Trophoblast cell (in vitro differentiated cells and primary cell): ENCODE data around the gene RANBP3L.

ENCODE experiments used
- DNase-seq, 2 donors: peaks; one replicate each; pipeline ENCODE4 v3.0.0-alpha.2; 2016
- H2AFZ ChIP-seq: 2 replicates; pipeline ENCODE4 v1.6.1; 2013; ENCODE audit warnings: low read length, moderate library complexity, mild to moderate bottlenecking; ENCODE audit not compliant: insufficient read depth, poor library complexity
- H2AK5ac ChIP-seq: 2 replicates; pipeline ENCODE4 v1.6.1; 2013; ENCODE audit warnings: mild to moderate bottlenecking, low read length
- H2BK120ac ChIP-seq: 2 replicates; pipeline ENCODE4 v1.6.1; 2013; ENCODE audit warnings: low read length, mild to moderate bottlenecking, moderate library complexity; ENCODE audit not compliant: insufficient read depth, poor library complexity
- H2BK12ac ChIP-seq: 2 replicates; pipeline ENCODE4 v1.6.1; 2013; ENCODE audit warnings: mild to moderate bottlenecking, low read length, moderate library complexity
- H2BK5ac ChIP-seq: 2 replicates; pipeline ENCODE4 v1.6.1; 2013; ENCODE audit warnings: low read length, low read depth, moderate library complexity, mild to moderate bottlenecking; ENCODE audit not compliant: poor library complexity
- H3K14ac ChIP-seq: 2 replicates; pipeline ENCODE4 v1.6.1; 2013; ENCODE audit warnings: mild to moderate bottlenecking, low read length
- H3K18ac ChIP-seq: 2 replicates; pipeline ENCODE4 v1.6.1; 2013; ENCODE audit warnings: mild to moderate bottlenecking, low read length
- H3K23ac ChIP-seq: 2 replicates; pipeline ENCODE4 v1.6.1; 2013; ENCODE audit warnings: low read length
- H3K27ac ChIP-seq: 2 replicates; pipeline ENCODE4 v1.5.1; 2013; ENCODE audit warnings: low read depth, mild to moderate bottlenecking, inconsistent platforms, low read length, moderate library complexity
- H3K27me3 ChIP-seq: 2 replicates; pipeline ENCODE4 v1.6.1; 2013; ENCODE audit warnings: inconsistent platforms, mild to moderate bottlenecking, low read length, moderate library complexity; ENCODE audit not compliant: insufficient read depth
- H3K36me3 ChIP-seq, 2 experiments: 1 replicate in 1 of 2; 2 replicates in 1 of 2; pipeline ENCODE4 v1.6.1; 2013; ENCODE audit warnings: low read length in 2 of 2, mild to moderate bottlenecking in 2 of 2, moderate library complexity in 1 of 2; ENCODE audit not compliant: insufficient read depth in 2 of 2, control insufficient read depth in 1 of 2
- H3K4ac ChIP-seq: 2 replicates; pipeline ENCODE4 v1.6.1; 2013; ENCODE audit warnings: low read depth, mild to moderate bottlenecking, low read length, moderate library complexity
- H3K4me1 ChIP-seq, 2 experiments: 1 replicate in 1 of 2; 2 replicates in 1 of 2; pipeline ENCODE4 v1.6.1; 2013; ENCODE audit warnings: low read length in 2 of 2, mild to moderate bottlenecking in 2 of 2, moderate library complexity in 1 of 2; ENCODE audit not compliant: insufficient read depth in 2 of 2, control insufficient read depth in 1 of 2
- H3K4me2 ChIP-seq: 2 replicates; pipeline ENCODE4 v1.6.1; 2013; ENCODE audit warnings: inconsistent platforms, mild to moderate bottlenecking, low read length, moderate library complexity
- H3K4me3 ChIP-seq: 2 replicates; pipeline ENCODE4 v1.5.1; 2013; ENCODE audit warnings: mild to moderate bottlenecking, low read depth, low read length, inconsistent platforms
- H3K79me1 ChIP-seq: one replicate; pipeline ENCODE4 v1.6.1; 2013; ENCODE audit warnings: low read length
- H3K79me2 ChIP-seq: 2 replicates; pipeline ENCODE4 v1.6.1; 2013; ENCODE audit warnings: low read length, mild to moderate bottlenecking; ENCODE audit not compliant: control insufficient read depth, insufficient read depth, poor library complexity
- H3K9ac ChIP-seq: 2 replicates; pipeline ENCODE4 v1.6.1; 2013; ENCODE audit warnings: mild to moderate bottlenecking, low read length
- H3K9me3 ChIP-seq: 2 replicates; pipeline ENCODE4 v1.6.1; 2013; ENCODE audit warnings: low read depth, mild to moderate bottlenecking, control low read depth, inconsistent platforms, low read length; ENCODE audit not compliant: insufficient read depth
- H4K12ac ChIP-seq: 2 replicates; pipeline ENCODE4 v1.6.1; 2013; ENCODE audit warnings: low read depth, mild to moderate bottlenecking, low read length, moderate library complexity
- H4K8ac ChIP-seq: 2 replicates; pipeline ENCODE4 v1.6.1; 2013; ENCODE audit warnings: low read depth, mild to moderate bottlenecking, low read length, moderate library complexity
- H4K91ac ChIP-seq: one replicate; pipeline ENCODE4 v1.6.1; 2013; ENCODE audit warnings: low read depth, mild to moderate bottlenecking, low read length, moderate library complexity
- WGBS: extraction: QIAGEN DNeasy Blood & Tissue Kit; methylation state at CpG from one replicate; pipeline ENCODE4 v1.1.7; 2013; ENCODE audit warnings: missing lambda C conversion rate; ENCODE audit not compliant: insufficient read length, insufficient coverage; ENCODE audit errors: extremely low coverage; 5-methylcytosine and 5-hydroxymethylcytosine counted together

Gene RANBP3L

DNA sequence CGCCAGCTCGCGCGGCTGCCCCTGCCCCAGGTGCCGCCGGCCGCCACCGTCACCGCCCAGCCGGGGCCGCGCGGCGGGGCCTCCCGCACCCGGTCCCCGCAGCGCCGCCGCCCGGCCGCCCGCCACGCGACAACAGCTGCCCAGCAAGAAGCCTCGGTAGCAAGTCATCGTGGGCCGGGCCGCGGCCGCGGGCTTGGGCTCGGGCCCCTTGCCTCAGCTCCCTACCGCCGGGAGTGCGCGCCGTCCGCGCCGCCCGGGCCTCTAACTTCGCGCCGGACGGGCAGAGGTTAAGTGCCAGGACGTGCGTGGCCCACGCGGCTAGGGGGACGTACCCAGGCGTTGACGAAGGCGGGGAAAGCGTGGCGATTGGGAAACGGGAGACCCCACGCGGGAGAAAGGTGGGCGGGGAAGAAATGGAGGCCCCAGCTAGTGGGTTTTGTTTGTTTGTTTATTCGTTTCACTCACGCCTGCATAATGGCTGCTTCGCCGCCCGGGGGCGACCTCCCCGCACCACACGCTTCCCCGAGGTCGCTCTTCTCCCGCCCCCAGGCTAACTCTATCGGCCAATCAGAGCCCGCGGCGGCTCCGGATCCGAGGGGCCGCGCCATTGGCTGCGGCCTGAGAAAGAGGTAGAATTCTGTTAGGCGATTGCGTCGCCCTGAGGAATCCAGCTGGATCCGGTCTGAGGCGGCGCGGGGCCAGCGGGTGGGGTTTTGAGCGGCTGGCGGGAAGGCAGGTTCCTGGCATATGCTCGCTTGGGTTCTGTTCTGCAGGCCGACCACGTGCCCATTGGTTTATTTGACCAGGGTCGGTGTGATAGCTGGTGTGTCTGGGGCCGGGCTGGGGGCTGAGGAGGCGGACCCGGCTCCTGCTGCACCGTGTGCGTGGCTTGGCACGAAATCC, 59.8 kb downstream of the RANBP3L start, which contains the start of gene NADK2:
Gene NADK2 (minus strand): TSS at position 295 of the 903 bp plus-strand sequence. CDS start 127 bp downstream, at position 168.
- peaks cover 7% of the 10 kb centered on the region for H3K79me2 ChIP-seq
- H3K9me3 ChIP-seq = peaks cover 4% of the 10 kb centered on the region
- no peaks in the 10 kb centered on the region for H3K36me3 ChIP-seq
- peak within 1 kb of the TSS; percentile 69 for H3K4me2 ChIP-seq
- peak within 1 kb of the TSS; percentile 96 for H4K8ac ChIP-seq
- no peak within 1 kb of the TSS for H3K23ac ChIP-seq
- H4K12ac ChIP-seq = peak within 1 kb of the TSS; percentile 91
- peak within 1 kb of the TSS; percentile 77 for H3K14ac ChIP-seq
- H3K4me3 ChIP-seq = peak within 1 kb of the TSS; percentile 84
- H2BK12ac ChIP-seq = peak within 1 kb of the TSS; percentile 69
- H4K91ac ChIP-seq = peak within 1 kb of the TSS; percentile 89
- WGBS = no CpG with 5 or more reads among the region's 100 CpGs
- peaks cover 0 to 11% of the 10 kb centered on the region in 2 experiments for H3K4me1 ChIP-seq
- peak; percentile 97 to 99 for DNase-seq
- H2BK5ac ChIP-seq = peak within 1 kb of the TSS; percentile 58
- peak within 1 kb of the TSS; percentile 80 for H2AFZ ChIP-seq
- H3K18ac ChIP-seq = peak within 1 kb of the TSS; percentile 81
- H3K4ac ChIP-seq = peak within 1 kb of the TSS; percentile 67
- H2BK120ac ChIP-seq = peak within 1 kb of the TSS; percentile 76
- H2AK5ac ChIP-seq = no peak within 1 kb of the TSS
- no peaks in the 10 kb centered on the region for H3K27me3 ChIP-seq
- H3K27ac ChIP-seq = peak within 1 kb of the TSS; percentile 81
- peak within 1 kb of the TSS; percentile 79 for H3K9ac ChIP-seq
- peaks cover 12% of the 10 kb centered on the region for H3K79me1 ChIP-seq

DNA sequence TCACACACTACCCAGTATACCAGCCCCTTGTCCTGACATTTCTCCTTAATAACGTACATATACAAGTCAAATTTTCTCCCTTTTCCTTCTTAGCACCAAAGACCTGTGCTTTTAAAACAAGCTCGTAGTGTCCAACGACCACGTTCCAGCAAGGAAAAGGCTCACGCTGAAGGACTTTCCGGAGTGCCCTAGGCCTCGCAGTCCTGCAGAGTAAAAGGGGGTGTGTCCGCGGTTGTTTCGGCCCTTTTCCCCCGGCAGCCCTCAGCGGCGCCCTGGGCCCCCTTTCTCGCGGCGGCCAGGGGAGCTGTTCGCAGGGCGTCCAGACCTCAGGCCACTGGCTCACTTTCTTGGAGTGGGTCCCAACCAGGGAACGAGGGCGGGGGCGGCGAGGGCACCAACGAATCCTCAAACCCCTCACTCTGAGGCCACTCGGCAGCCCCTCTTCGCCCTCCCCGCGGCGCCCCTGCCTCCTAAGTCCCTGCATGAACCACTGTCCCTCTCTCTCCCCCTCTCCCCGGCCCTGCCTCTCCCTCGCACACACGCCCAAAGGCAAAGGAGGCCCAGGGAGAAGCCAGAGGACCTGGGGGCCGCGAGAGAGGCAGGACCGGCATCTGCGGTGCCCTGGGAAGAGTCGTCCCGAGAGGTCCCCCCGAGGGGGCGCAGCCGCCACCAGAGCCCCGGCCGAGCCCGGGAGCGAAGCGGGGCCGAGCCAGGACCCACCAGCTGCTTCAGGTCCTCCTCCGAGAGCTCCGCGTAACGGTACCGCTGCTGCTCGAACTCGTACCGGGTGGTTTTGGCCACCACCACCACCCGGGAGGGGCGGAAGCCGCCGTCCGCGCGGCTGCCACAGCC, 60.7 kb downstream of the RANBP3L start:
- Histone ChIP-seq H3K9me3 (peaks cover 4% of the 10 kb centered on the region), H3K4ac (no peak overlapping the region), H3K27ac (peak overlapping the region; percentile 81), H3K79me1 (peaks cover 12% of the 10 kb centered on the region), H3K36me3 (no peaks in the 10 kb centered on the region), H4K91ac (peak overlapping the region; percentile 82), H2AK5ac (no peak overlapping the region), H2AFZ (peak overlapping the region; percentile 80), H2BK12ac (no peak overlapping the region), H3K4me3 (peak overlapping the region; percentile 84), H3K9ac (peak overlapping the region; percentile 42), H2BK5ac (peak overlapping the region; percentile 49), H3K4me2 (peak overlapping the region; percentile 69), H3K23ac (no peak overlapping the region), H3K27me3 (no peaks in the 10 kb centered on the region), H3K4me1 (peaks cover 0 to 11% of the 10 kb centered on the region in 2 experiments), H3K79me2 (peaks cover 7% of the 10 kb centered on the region), H4K12ac (peak overlapping the region; percentile 24), H2BK120ac (no peak overlapping the region), H4K8ac (peak overlapping the region; percentile 72), H3K14ac (peak overlapping the region; percentile 49), H3K18ac (peak overlapping the region; percentile 62)
- peak; percentile 33 to 62 for DNase-seq
- no CpG with 5 or more reads among the region's 61 CpGs for WGBS

DNA sequence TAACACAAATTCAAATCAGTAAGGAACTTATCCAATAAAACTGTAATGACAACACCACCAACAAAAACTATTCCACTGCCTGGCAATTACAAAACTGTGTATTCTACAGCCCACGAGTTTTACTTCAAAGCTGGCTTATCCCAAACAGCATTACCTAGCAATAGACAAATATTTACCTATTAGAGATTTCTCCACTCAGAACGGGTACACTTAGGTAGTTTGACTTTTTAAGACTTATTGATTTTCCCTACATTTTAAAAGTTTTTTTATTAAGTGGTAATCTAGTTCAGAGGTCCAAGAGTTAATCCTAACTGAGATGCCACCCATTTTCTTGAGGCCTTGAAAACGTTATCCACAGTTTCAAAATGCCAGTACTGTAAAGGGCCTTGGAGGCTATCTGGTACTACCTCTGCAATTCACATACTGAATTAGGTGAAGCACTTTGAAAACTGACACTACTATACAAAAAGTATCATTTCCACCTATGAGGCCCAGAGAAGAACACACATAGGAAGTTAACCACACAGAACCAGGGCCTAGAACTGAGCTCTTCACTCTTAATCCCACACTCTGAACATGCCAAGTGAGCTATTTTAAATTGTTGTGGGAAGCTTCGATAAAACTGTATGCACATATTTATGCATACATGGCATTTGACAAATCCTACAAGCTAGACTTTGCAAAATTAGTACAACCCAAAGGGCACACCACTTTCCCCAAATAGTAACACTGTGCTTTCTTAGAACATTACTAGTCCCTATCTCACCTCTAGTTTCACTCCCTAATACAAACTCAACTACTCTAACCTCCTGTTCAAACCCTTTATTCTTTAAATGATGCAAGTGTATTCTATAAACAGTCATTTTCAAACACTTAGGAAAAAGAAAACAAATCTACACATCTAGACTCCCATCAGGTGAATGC, 62.1 kb downstream of the RANBP3L start:
- H2BK5ac ChIP-seq = no peak overlapping the region
- no CpG with 5 or more reads among the region's 4 CpGs for WGBS

More for the DNA sequence above, 62.1 kb downstream of the RANBP3L start:
- no peak overlapping the region for H2BK120ac ChIP-seq
- no peak overlapping the region for H4K8ac ChIP-seq
- peaks cover 7% of the 10 kb centered on the region for H3K79me2 ChIP-seq
- no peak overlapping the region for H3K23ac ChIP-seq
- no peak overlapping the region for H4K12ac ChIP-seq
- no peaks in the 10 kb centered on the region for H3K36me3 ChIP-seq
- no peak overlapping the region for H2BK12ac ChIP-seq
- no peaks in the 10 kb centered on the region for H3K27me3 ChIP-seq
- no peak for DNase-seq
- no peak overlapping the region for H3K9ac ChIP-seq
- H3K9me3 ChIP-seq = peaks cover 4% of the 10 kb centered on the region
- peaks cover 0 to 11% of the 10 kb centered on the region in 2 experiments for H3K4me1 ChIP-seq
- H3K27ac ChIP-seq = no peak overlapping the region
- no peak overlapping the region for H3K4me3 ChIP-seq
- no peak overlapping the region for H4K91ac ChIP-seq
- H2AFZ ChIP-seq = no peak overlapping the region
- H3K18ac ChIP-seq = no peak overlapping the region
- H3K14ac ChIP-seq = no peak overlapping the region
- no peak overlapping the region for H3K4me2 ChIP-seq
- no peak overlapping the region for H3K4ac ChIP-seq
- no peak overlapping the region for H2AK5ac ChIP-seq
- H3K79me1 ChIP-seq = peaks cover 12% of the 10 kb centered on the region
